ENCODE measurements around the gene IFI6.
"Not testable (repeated sequence)": the region's sequence is repeated elsewhere in the genome, so short reads cannot be mapped to it uniquely, and the experiment has no call there.

IFI6 gene

GRCh38 chr1:27626031-27626935 is 45.7 kb downstream of the IFI6 start:
- DNase-seq = no peak

- DNase-seq = no peak
These were observed 47.4 kb downstream of the IFI6 start for GRCh38 chr1:27624467-27625178.

GRCh38 chr1:27623327-27624212 is 48.4 kb downstream of the IFI6 start:
- DNase-seq = no peak

- no peak for DNase-seq
These were observed 49.2 kb downstream of the IFI6 start for GRCh38 chr1:27622828-27623227.

GRCh38 chr1:27621051-27621920 is 50.7 kb downstream of the IFI6 start:
- no peak for DNase-seq

GRCh38 chr1:27619782-27620438 is 52.1 kb downstream of the IFI6 start:
- not testable (repeated sequence) for DNase-seq

GRCh38 chr1:27618341-27619082 is 53.5 kb downstream of the IFI6 start:
- DNase-seq = no peak

GRCh38 chr1:27617420-27617819 is 54.6 kb downstream of the IFI6 start:
- DNase-seq = no peak

- no peak for DNase-seq
These were observed 55.6 kb downstream of the IFI6 start for GRCh38 chr1:27616441-27616840.

Measured in eye (tissue), 1 donor.